ENCODE data around the gene GNLY.

DNA sequence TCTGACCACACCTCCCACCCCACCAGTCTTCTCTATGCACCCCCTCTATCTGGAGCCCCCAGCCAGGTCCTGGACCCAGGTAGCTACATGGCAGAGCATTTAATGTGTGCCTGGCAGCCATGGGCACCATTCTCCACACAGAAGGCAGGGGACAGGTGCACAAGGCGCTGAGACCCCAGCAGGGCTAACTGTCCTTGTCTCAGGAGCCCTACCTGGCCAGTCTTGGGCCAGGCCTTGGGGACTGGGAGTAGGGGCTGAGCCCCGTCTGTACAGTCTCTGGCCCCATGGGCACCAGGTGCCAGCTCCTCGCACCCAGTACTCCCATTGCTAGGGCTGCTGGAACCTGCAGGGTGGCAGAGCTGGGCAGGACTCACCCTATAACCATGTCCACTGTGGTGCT lies 2.9 kb downstream of the GNLY start:
- TF ChIP-seq, protein P1, sequence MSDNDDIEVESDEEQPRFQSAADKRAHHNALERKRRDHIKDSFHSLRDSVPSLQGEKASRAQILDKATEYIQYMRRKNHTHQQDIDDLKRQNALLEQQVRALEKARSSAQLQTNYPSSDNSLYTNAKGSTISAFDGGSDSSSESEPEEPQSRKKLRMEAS (IDR thresholded peaks at IDR 0.05; ENCODE audit: low read depth): no peak
- TF ChIP-seq TAF1 (IDR thresholded peaks at IDR 0.05; ENCODE audit: borderline replicate concordance, low read depth, low read length) (no peak), RAD21 (IDR thresholded peaks at IDR 0.05; ENCODE audit: low read length) (no peak), EP300 (IDR thresholded peaks at IDR 0.05; ENCODE audit: borderline replicate concordance in 1 of 2, low read depth in 1 of 2, low read length in 1 of 2) (no peak), JUND (IDR thresholded peaks at IDR 0.05) (no peak), POLR2AphosphoS5 (IDR thresholded peaks at IDR 0.05; ENCODE audit: low read depth, low read length) (no peak)
- TF ChIP-seq, protein P2, sequence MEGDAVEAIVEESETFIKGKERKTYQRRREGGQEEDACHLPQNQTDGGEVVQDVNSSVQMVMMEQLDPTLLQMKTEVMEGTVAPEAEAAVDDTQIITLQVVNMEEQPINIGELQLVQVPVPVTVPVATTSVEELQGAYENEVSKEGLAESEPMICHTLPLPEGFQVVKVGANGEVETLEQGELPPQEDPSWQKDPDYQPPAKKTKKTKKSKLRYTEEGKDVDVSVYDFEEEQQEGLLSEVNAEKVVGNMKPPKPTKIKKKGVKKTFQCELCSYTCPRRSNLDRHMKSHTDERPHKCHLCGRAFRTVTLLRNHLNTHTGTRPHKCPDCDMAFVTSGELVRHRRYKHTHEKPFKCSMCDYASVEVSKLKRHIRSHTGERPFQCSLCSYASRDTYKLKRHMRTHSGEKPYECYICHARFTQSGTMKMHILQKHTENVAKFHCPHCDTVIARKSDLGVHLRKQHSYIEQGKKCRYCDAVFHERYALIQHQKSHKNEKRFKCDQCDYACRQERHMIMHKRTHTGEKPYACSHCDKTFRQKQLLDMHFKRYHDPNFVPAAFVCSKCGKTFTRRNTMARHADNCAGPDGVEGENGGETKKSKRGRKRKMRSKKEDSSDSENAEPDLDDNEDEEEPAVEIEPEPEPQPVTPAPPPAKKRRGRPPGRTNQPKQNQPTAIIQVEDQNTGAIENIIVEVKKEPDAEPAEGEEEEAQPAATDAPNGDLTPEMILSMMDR (IDR thresholded peaks at IDR 0.05): no peak
- TF ChIP-seq, protein P3, sequence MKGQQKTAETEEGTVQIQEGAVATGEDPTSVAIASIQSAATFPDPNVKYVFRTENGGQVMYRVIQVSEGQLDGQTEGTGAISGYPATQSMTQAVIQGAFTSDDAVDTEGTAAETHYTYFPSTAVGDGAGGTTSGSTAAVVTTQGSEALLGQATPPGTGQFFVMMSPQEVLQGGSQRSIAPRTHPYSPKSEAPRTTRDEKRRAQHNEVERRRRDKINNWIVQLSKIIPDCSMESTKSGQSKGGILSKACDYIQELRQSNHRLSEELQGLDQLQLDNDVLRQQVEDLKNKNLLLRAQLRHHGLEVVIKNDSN (IDR thresholded peaks at IDR 0.05; ENCODE audit: borderline replicate concordance, low read depth): no peak
